Mesenchymal stem cell (in vitro differentiated cells and primary cell): ENCODE results near the gene TUBGCP5.
A peak's percentile ranks its signal among the peaks of the same experiment; 100 is the strongest.

ENCODE experiments used
- DNase-seq: peaks from one replicate; pipeline ENCODE4 v3.0.0-alpha.2; 2013
- H2AFZ ChIP-seq: one replicate; pipeline ENCODE4 v1.6.1; 2013; ENCODE audit warnings: low read depth, mild to moderate bottlenecking, control low read depth, inconsistent platforms, low read length, moderate library complexity
- H2AK5ac ChIP-seq: 2 replicates; pipeline ENCODE4 v1.6.1; 2013; ENCODE audit warnings: low read length, moderate library complexity, mild to moderate bottlenecking, inconsistent platforms; ENCODE audit not compliant: severe bottlenecking
- H2BK120ac ChIP-seq: one replicate; pipeline ENCODE4 v1.6.1; 2013; ENCODE audit warnings: low read depth, mild to moderate bottlenecking, inconsistent platforms, low read length, moderate library complexity
- H2BK12ac ChIP-seq, 2 experiments: one replicate each; pipeline ENCODE4 v1.6.1; 2013; ENCODE audit warnings: inconsistent platforms in 2 of 2, low read length in 2 of 2, mild to moderate bottlenecking in 2 of 2, moderate library complexity in 2 of 2, control low read depth in 1 of 2
- H2BK15ac ChIP-seq: one replicate; pipeline ENCODE4 v1.6.1; 2013; ENCODE audit warnings: mild to moderate bottlenecking, low read depth, inconsistent platforms; ENCODE audit not compliant: poor library complexity, severe bottlenecking
- H2BK5ac ChIP-seq: 2 replicates; pipeline ENCODE4 v1.6.1; 2013; ENCODE audit warnings: low read depth, mild to moderate bottlenecking, low read length, control low read depth, inconsistent platforms; ENCODE audit not compliant: poor library complexity, severe bottlenecking
- H3K14ac ChIP-seq, 2 experiments: one replicate each; pipeline ENCODE4 v1.6.1; 2013; ENCODE audit warnings: inconsistent platforms in 2 of 2, low read length in 2 of 2, control low read depth in 1 of 2, mild to moderate bottlenecking in 1 of 2, moderate library complexity in 1 of 2
- H3K18ac ChIP-seq, 2 experiments: one replicate each; pipeline ENCODE4 v1.6.1; 2013; ENCODE audit warnings: inconsistent platforms in 2 of 2, low read length in 2 of 2, control low read depth in 1 of 2, low read depth in 1 of 2, mild to moderate bottlenecking in 1 of 2
- H3K23ac ChIP-seq, 2 experiments: one replicate each; pipeline ENCODE4 v1.6.1; 2013; ENCODE audit warnings: inconsistent platforms in 2 of 2, low read length in 2 of 2, mild to moderate bottlenecking in 2 of 2, moderate library complexity in 2 of 2, control low read depth in 1 of 2
- H3K27ac ChIP-seq: 2 replicates; pipeline ENCODE4 v1.5.1; 2013; ENCODE audit warnings: mild to moderate bottlenecking, moderate library complexity, low read length, control low read depth, inconsistent platforms; ENCODE audit not compliant: poor library complexity, severe bottlenecking
- H3K27me3 ChIP-seq, 2 experiments: 2 replicates each; pipeline versions ENCODE4 v1.6.1 to v1.7.0; 2013; ENCODE audit warnings: low read length in 2 of 2, mild to moderate bottlenecking in 2 of 2, moderate library complexity in 2 of 2, control low read depth in 1 of 2, inconsistent platforms in 1 of 2; ENCODE audit not compliant: control insufficient read depth in 1 of 2, insufficient read depth in 1 of 2
- H3K36me3 ChIP-seq, 2 experiments: 2 replicates each; pipeline versions ENCODE4 v1.6.1 to v1.7.0; 2013; ENCODE audit warnings: low read length in 2 of 2, control low read depth in 1 of 2, inconsistent platforms in 1 of 2, low read depth in 1 of 2, mild to moderate bottlenecking in 1 of 2; ENCODE audit not compliant: insufficient read depth in 2 of 2, control insufficient read depth in 1 of 2
- H3K4ac ChIP-seq, 2 experiments: one replicate each; pipeline ENCODE4 v1.6.1; 2013; ENCODE audit warnings: inconsistent platforms in 2 of 2, low read length in 2 of 2, mild to moderate bottlenecking in 2 of 2, moderate library complexity in 2 of 2, control low read depth in 1 of 2, low read depth in 1 of 2
- H3K4me1 ChIP-seq: 2 replicates; pipeline ENCODE4 v1.6.1; 2013; ENCODE audit warnings: low read depth, low read length, control low read depth; ENCODE audit not compliant: control insufficient read depth, insufficient read depth
- H3K4me2 ChIP-seq: 2 replicates; pipeline ENCODE4 v1.6.1; 2013; ENCODE audit warnings: low read length, mild to moderate bottlenecking, inconsistent platforms; ENCODE audit not compliant: poor library complexity, severe bottlenecking
- H3K4me3 ChIP-seq, 2 experiments: 2 replicates each; pipeline versions ENCODE4 v1.5.1 to v1.7.0; 2013; ENCODE audit warnings: low read length in 2 of 2, mild to moderate bottlenecking in 2 of 2, control low read depth in 1 of 2, low read depth in 1 of 2; ENCODE audit not compliant: insufficient read depth in 1 of 2
- H3K79me1 ChIP-seq: replicated peaks from 2 replicates; pipeline ENCODE4 v1.6.1; 2013; ENCODE audit warnings: mild to moderate bottlenecking, control low read depth, low read length, inconsistent platforms; ENCODE audit not compliant: poor library complexity, severe bottlenecking
- H3K9ac ChIP-seq: 2 replicates; pipeline ENCODE4 v1.7.0; 2013; ENCODE audit warnings: mild to moderate bottlenecking, low read length, moderate library complexity
- H3K9me3 ChIP-seq: 2 replicates; pipeline ENCODE4 v1.7.0; 2013; ENCODE audit warnings: mild to moderate bottlenecking, low read length; ENCODE audit not compliant: control insufficient read depth
- H4K8ac ChIP-seq: one replicate; pipeline ENCODE4 v1.6.1; 2013; ENCODE audit warnings: inconsistent platforms, mild to moderate bottlenecking, low read length, moderate library complexity
- H4K91ac ChIP-seq: one replicate; pipeline ENCODE4 v1.6.1; 2013; ENCODE audit warnings: mild to moderate bottlenecking, low read length, inconsistent platforms
- WGBS: methylation state at CpG from one replicate; pipeline ENCODE4 v1.1.7; 2013; ENCODE audit warnings: mixed read lengths; 5-methylcytosine and 5-hydroxymethylcytosine counted together

TUBGCP5 gene

DNA sequence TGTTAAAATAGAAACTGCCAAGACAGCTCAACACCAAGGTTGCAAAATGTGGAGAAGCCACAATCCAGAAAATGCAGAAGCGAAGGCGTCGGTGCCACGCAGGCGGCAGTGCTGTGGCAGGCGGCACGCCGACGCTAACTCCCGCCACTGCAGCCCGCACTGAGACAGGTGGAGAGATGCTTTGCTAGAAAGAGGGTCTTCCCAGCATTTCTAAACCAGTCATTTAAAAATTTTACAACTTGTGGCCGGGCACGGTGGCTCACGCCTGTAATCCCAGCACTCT lies 82.5 kb downstream of the TUBGCP5 start:
- no peaks in the 10 kb centered on the region for H3K27me3 ChIP-seq
- no peak overlapping the region for H2AK5ac ChIP-seq
- H3K79me1 ChIP-seq, result peaks cover 26% of the 10 kb centered on the region
- no peak for DNase-seq
- H3K27ac ChIP-seq, result no peak overlapping the region
- no peak overlapping the region for H2BK12ac ChIP-seq
- no peak overlapping the region for H3K9ac ChIP-seq
- H2BK15ac ChIP-seq, result no peak overlapping the region
- no peak overlapping the region for H2BK5ac ChIP-seq
- H3K4me3 ChIP-seq, result no peak overlapping the region
- H3K4me1 ChIP-seq, result peaks cover 38% of the 10 kb centered on the region
- no peak overlapping the region for H3K14ac ChIP-seq
- H4K8ac ChIP-seq, result no peak overlapping the region
- H3K18ac ChIP-seq, result no peak overlapping the region
- no peak overlapping the region for H2AFZ ChIP-seq
- H2BK120ac ChIP-seq, result no peak overlapping the region
- no peak overlapping the region for H3K4me2 ChIP-seq
- H3K9me3 ChIP-seq, result no peaks in the 10 kb centered on the region
- WGBS, result 98% methylated on average over 14 of the region's 14 CpGs
- H4K91ac ChIP-seq, result no peak overlapping the region
- no peak overlapping the region for H3K4ac ChIP-seq
- H3K36me3 ChIP-seq, result peaks cover 0 to 18% of the 10 kb centered on the region in 2 experiments
- H3K23ac ChIP-seq, result no peak overlapping the region

GRCh38 chr15:22956257-22956977 lies 83.0 kb downstream of the TUBGCP5 start:
- H2AK5ac ChIP-seq, result no peak overlapping the region
- peaks cover 0 to 22% of the 10 kb centered on the region in 2 experiments for H3K36me3 ChIP-seq
- H3K4me1 ChIP-seq, result peaks cover 42% of the 10 kb centered on the region
- peak overlapping the region in 1 of 2 experiments; percentile 35 for H3K4ac ChIP-seq
- no peak overlapping the region for H2AFZ ChIP-seq
- H3K9ac ChIP-seq, result no peak overlapping the region
- no peak overlapping the region for H3K23ac ChIP-seq
- H4K8ac ChIP-seq, result no peak overlapping the region
- H2BK5ac ChIP-seq, result no peak overlapping the region
- no peak overlapping the region for H2BK120ac ChIP-seq
- peak; percentile 28 for DNase-seq
- no peaks in the 10 kb centered on the region for H3K9me3 ChIP-seq
- peaks cover 30% of the 10 kb centered on the region for H3K79me1 ChIP-seq
- no peak overlapping the region for H3K4me2 ChIP-seq
- no peak overlapping the region for H4K91ac ChIP-seq
- no peak overlapping the region for H3K27ac ChIP-seq
- no peaks in the 10 kb centered on the region for H3K27me3 ChIP-seq
- H2BK15ac ChIP-seq, result no peak overlapping the region
- 85% methylated on average over 16 of the region's 16 CpGs for WGBS
- peak overlapping the region in 1 of 2 experiments; percentile 23 for H3K18ac ChIP-seq
- H3K14ac ChIP-seq, result peak overlapping the region in 1 of 2 experiments; percentile 55
- H2BK12ac ChIP-seq, result no peak overlapping the region
- no peak overlapping the region for H3K4me3 ChIP-seq

DNA sequence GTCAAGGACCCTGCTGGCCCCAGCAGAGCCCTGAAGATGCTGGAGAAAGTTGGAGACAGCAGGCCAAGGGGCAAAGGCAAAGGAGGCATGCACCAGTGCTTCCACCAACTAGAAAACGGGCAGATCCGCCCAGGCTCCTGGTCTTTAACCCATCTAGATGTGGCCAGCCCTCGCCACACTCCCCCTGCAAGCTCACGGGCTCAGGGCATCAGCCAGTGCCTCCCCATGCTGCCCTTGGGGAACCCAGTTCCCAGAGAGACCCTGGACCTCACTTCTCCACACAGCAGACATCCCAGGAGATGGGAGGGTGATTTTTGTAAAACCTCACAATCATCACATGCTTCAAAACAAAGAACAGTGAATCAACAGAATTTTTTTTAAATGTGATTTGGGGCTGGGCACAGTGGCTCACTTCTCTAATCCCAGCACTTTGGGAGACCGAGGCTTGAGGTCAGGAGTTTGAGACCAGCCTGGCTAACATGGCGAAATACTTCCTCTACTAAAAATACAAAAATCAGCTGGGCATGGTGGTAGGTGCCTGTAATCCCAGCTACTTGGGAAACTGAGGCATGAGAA lies 83.7 kb downstream of the TUBGCP5 start:
- WGBS, result 94% methylated on average over 5 of the region's 6 CpGs
- Histone ChIP-seq H3K27ac (no peak overlapping the region), H3K4me2 (no peak overlapping the region), H2AFZ (no peak overlapping the region), H3K9ac (peak overlapping the region; percentile 4), H3K23ac (no peak overlapping the region), H2BK5ac (no peak overlapping the region), H4K8ac (no peak overlapping the region), H3K14ac (no peak overlapping the region), H3K4me3 (no peak overlapping the region), H2BK15ac (no peak overlapping the region), H2BK12ac (no peak overlapping the region), H4K91ac (no peak overlapping the region), H3K27me3 (no peaks in the 10 kb centered on the region), H3K4ac (no peak overlapping the region), H2BK120ac (no peak overlapping the region), H3K18ac (no peak overlapping the region), H2AK5ac (no peak overlapping the region), H3K79me1 (peaks cover 36% of the 10 kb centered on the region), H3K9me3 (no peaks in the 10 kb centered on the region), H3K4me1 (peaks cover 43% of the 10 kb centered on the region), H3K36me3 (peaks cover 0 to 27% of the 10 kb centered on the region in 2 experiments)
- no peak for DNase-seq

- Histone ChIP-seq H2AFZ (no peak overlapping the region), H4K91ac (peak overlapping the region; percentile 18), H3K4ac (no peak overlapping the region), H3K23ac (no peak overlapping the region), H2BK15ac (no peak overlapping the region), H3K4me1 (peaks cover 42% of the 10 kb centered on the region), H3K14ac (no peak overlapping the region), H4K8ac (no peak overlapping the region), H3K9ac (peak overlapping the region; percentile 4), H3K36me3 (peaks cover 0 to 27% of the 10 kb centered on the region in 2 experiments), H3K9me3 (no peaks in the 10 kb centered on the region), H3K18ac (no peak overlapping the region), H2BK120ac (no peak overlapping the region), H3K27ac (no peak overlapping the region), H3K79me1 (peaks cover 38% of the 10 kb centered on the region), H2BK12ac (peak overlapping the region; percentile 23), H3K4me3 (no peak overlapping the region), H3K4me2 (no peak overlapping the region), H2BK5ac (no peak overlapping the region), H2AK5ac (no peak overlapping the region), H3K27me3 (no peaks in the 10 kb centered on the region)
- WGBS, result 96% methylated on average over 14 of the region's 14 CpGs
- no peak for DNase-seq
These were observed 84.4 kb downstream of the TUBGCP5 start for GRCh38 chr15:22954798-22955543.
